HUES48 (cell line): Measurements from ENCODE around the gene ARAP1.

Source experiments
- H3K27ac ChIP-seq: one replicate; pipeline ENCODE4 v1.7.0; 2013; ENCODE audit warnings: low read depth, low read length, inconsistent platforms
- H3K27me3 ChIP-seq: 2 replicates; pipeline ENCODE4 v1.6.1; 2013; ENCODE audit warnings: mild to moderate bottlenecking, low read length; ENCODE audit not compliant: control insufficient read depth, insufficient read depth
- H3K36me3 ChIP-seq: 2 replicates; pipeline ENCODE4 v1.6.1; 2013; ENCODE audit warnings: low read length; ENCODE audit not compliant: control insufficient read depth, insufficient read depth
- H3K4me1 ChIP-seq: 2 replicates; pipeline ENCODE4 v1.6.1; 2013; ENCODE audit warnings: mild to moderate bottlenecking, low read length; ENCODE audit not compliant: control insufficient read depth, insufficient read depth
- H3K4me3 ChIP-seq: 2 replicates; pipeline ENCODE4 v1.5.1; 2013; ENCODE audit warnings: mild to moderate bottlenecking, low read depth, low read length
- H3K9ac ChIP-seq: 2 replicates; pipeline ENCODE4 v1.6.1; 2013; ENCODE audit warnings: mild to moderate bottlenecking, low read depth, low read length, moderate library complexity
- H3K9me3 ChIP-seq: 2 replicates; pipeline ENCODE4 v1.6.1; 2013; ENCODE audit warnings: low read length; ENCODE audit not compliant: control insufficient read depth, insufficient read depth

The ARAP1 gene

GRCh38 chr11:72639502-72640375 is 112.5 kb downstream of the ARAP1 start:
- no peak overlapping the region for H3K9ac ChIP-seq
- peaks cover 68% of the 10 kb centered on the region for H3K27me3 ChIP-seq

GRCh38 chr11:72637926-72638325 is 114.3 kb downstream of the ARAP1 start:
- no peak overlapping the region for H3K4me3 ChIP-seq
- H3K27me3 ChIP-seq: peaks cover 54% of the 10 kb centered on the region
- no peaks in the 10 kb centered on the region for H3K36me3 ChIP-seq
- H3K4me1 ChIP-seq: peaks cover 17% of the 10 kb centered on the region; the same call in 1 of the 2 replicates
- H3K27ac ChIP-seq: no peak overlapping the region
- H3K9me3 ChIP-seq: no peaks in the 10 kb centered on the region
- H3K9ac ChIP-seq: no peak overlapping the region

More at GRCh38 chr11:72639502-72640375, 112.5 kb downstream of the ARAP1 start:
- Histone ChIP-seq H3K36me3 (no peaks in the 10 kb centered on the region), H3K9me3 (no peaks in the 10 kb centered on the region), H3K27ac (no peak overlapping the region), H3K4me1 (peaks cover 17% of the 10 kb centered on the region; the same call in 1 of the 2 replicates), H3K4me3 (no peak overlapping the region)

GRCh38 chr11:72637198-72637597 is 115.0 kb downstream of the ARAP1 start:
- peaks cover 20% of the 10 kb centered on the region; the same call in 1 of the 2 replicates for H3K4me1 ChIP-seq
- peaks cover 48% of the 10 kb centered on the region for H3K27me3 ChIP-seq
- H3K9me3 ChIP-seq: no peaks in the 10 kb centered on the region
- no peak overlapping the region for H3K27ac ChIP-seq
- H3K9ac ChIP-seq: no peak overlapping the region
- no peak overlapping the region for H3K4me3 ChIP-seq
- H3K36me3 ChIP-seq: no peaks in the 10 kb centered on the region

GRCh38 chr11:72636376-72636775 is 115.8 kb downstream of the ARAP1 start:
- Histone ChIP-seq H3K27me3 (peaks cover 40% of the 10 kb centered on the region), H3K27ac (no peak overlapping the region), H3K4me3 (no peak overlapping the region), H3K9ac (no peak overlapping the region), H3K36me3 (no peaks in the 10 kb centered on the region), H3K9me3 (no peaks in the 10 kb centered on the region), H3K4me1 (peaks cover 23% of the 10 kb centered on the region; the same call in 1 of the 2 replicates)

- no peak overlapping the region for H3K9ac ChIP-seq
- H3K9me3 ChIP-seq: no peaks in the 10 kb centered on the region
- H3K27ac ChIP-seq: no peak overlapping the region
- no peaks in the 10 kb centered on the region for H3K36me3 ChIP-seq
- H3K4me1 ChIP-seq: peaks cover 23% of the 10 kb centered on the region; the same call in 1 of the 2 replicates
- no peak overlapping the region for H3K4me3 ChIP-seq
- H3K27me3 ChIP-seq: peaks cover 35% of the 10 kb centered on the region
Observed at GRCh38 chr11:72635933-72636332, 116.3 kb downstream of the ARAP1 start.

GRCh38 chr11:72635309-72635915 is 116.8 kb downstream of the ARAP1 start:
- H3K9me3 ChIP-seq: no peaks in the 10 kb centered on the region
- H3K9ac ChIP-seq: no peak overlapping the region
- peaks cover 30% of the 10 kb centered on the region for H3K27me3 ChIP-seq
- H3K4me3 ChIP-seq: no peak overlapping the region
- no peaks in the 10 kb centered on the region for H3K36me3 ChIP-seq
- H3K4me1 ChIP-seq: peaks cover 23% of the 10 kb centered on the region; the same call in 1 of the 2 replicates
- H3K27ac ChIP-seq: no peak overlapping the region
